Measurements from ENCODE around the gene DCAKD. TPM values are rescaled to one million over a fixed set of nuclear protein-coding genes. Genes with fewer than 3 reads are reported as not detected.

Gene DCAKD
- polyA plus RNA-seq, 2 donors: 11.8 to 15.8 TPM

DNA sequence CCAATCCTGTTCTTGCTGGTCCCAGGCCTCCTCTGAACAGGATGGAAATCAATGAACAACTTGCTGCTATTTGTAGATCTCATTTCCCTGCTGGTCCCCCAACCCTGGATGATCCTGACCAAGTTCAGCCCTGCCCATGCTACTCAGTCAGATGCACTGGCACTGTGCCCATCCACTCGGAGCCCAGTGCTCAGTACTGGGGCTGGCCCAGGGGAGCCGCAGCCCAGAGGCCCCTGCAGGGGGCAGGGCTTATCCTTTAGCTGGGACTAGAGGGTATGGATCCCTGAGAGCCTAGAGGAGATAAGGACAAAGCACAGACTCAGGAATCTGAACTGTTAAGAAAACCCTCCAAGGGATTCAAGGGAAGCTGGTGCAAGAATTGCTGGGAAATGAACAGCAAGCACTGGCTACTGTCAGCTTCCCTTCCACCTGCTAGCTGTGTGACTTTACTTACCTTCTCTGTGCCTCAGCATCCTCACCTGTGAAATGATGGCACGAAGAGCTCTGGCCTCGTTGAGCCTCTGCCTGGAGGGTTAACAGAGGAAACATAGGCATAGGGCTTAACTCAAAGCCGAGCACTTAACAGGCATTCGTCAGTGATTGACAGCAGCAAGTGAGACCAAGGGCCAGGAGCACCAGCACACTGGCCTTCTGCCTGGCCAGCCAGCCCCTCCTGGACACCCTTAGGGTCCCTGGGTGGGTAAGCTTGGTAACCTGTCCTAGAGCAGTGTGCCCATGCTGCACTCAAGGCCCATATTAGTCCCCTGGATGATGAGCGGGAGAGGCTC, 53.5 kb downstream of the DCAKD start:
- WGBS, 2 donors: 56 to 61% methylated on average over 7 of the region's 7 CpGs
- Histone ChIP-seq H3K4me1 (ENCODE audit: control insufficient read depth in 2 of 2, insufficient read depth in 2 of 2, low read length in 1 of 2) (no peaks in the 10 kb centered on the region), H3K36me3 (ENCODE audit: control insufficient read depth in 2 of 2, insufficient read depth in 2 of 2, low read length in 1 of 2) (no peaks in the 10 kb centered on the region), H3K4me3 (ENCODE audit: low read depth in 1 of 2, low read length in 2 of 2) (no peak overlapping the region), H3K27ac (ENCODE audit: low read depth in 2 of 2, low read length in 1 of 2) (no peak overlapping the region), H3K9me3 (ENCODE audit: control insufficient read depth in 2 of 2, insufficient read depth in 1 of 2, low read depth in 1 of 2, low read length in 1 of 2) (no peaks in the 10 kb centered on the region), H3K27me3 (ENCODE audit: control insufficient read depth in 1 of 2, insufficient read depth in 2 of 2, low read length in 2 of 2) (no peaks in the 10 kb centered on the region)

DNA sequence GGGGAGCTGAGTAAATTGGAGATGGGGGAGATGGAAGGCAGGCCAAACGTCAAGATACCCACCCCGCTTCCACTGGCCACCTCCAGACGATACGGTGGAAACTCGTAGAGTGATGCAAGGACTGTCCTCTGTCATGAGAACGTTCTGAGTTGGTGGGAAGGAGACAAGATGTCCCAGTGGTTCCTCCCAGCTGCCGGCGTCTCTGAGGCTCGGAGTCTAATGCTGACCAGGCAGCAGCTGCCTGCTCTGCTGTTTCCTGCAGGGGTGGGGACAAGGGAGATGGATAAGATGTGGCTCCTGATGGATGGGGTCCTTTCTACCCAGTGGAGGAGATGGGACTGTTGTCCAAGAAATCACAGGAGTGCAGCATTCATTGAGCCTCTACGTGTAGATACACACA, 55.1 kb downstream of the DCAKD start:
- Histone ChIP-seq H3K36me3 (ENCODE audit: control insufficient read depth in 2 of 2, insufficient read depth in 2 of 2, low read length in 1 of 2) (no peaks in the 10 kb centered on the region), H3K9me3 (ENCODE audit: control insufficient read depth in 2 of 2, insufficient read depth in 1 of 2, low read depth in 1 of 2, low read length in 1 of 2) (no peaks in the 10 kb centered on the region), H3K27me3 (ENCODE audit: control insufficient read depth in 1 of 2, insufficient read depth in 2 of 2, low read length in 2 of 2) (no peaks in the 10 kb centered on the region), H3K27ac (ENCODE audit: low read depth in 2 of 2, low read length in 1 of 2) (no peak overlapping the region), H3K4me3 (ENCODE audit: low read depth in 1 of 2, low read length in 2 of 2) (no peak overlapping the region), H3K4me1 (ENCODE audit: control insufficient read depth in 2 of 2, insufficient read depth in 2 of 2, low read length in 1 of 2) (no peaks in the 10 kb centered on the region)
- 72 to 77% methylated on average over 10 of the region's 10 CpGs for WGBS, 2 donors

DNA sequence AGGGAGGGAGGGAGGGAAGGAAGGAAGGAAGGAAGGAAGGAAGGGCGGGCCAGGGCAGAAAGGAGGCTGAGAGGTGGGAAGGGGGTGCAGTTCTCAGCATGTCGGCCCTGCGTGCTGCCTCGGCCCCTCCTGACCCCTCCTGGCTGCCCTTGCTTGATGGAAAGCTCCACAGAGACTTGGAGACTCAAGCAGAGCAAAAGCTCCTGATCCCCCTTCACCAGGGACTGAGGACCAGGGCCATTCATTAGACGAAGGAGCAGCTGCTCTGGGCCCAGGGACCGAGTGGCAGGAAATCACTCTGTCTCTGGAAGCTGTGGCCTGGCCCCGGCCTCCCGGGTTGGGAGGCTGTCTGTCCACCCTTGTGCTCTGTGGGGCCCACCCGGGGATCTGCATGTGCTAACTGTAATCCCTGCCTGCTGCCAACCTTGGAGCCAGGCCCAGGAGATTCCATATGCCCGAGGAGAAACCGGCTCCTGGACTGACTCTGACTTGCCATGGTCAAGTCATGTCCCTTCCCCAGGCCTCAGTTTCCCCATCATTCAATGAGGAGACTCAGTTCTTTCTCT, 55.9 kb downstream of the DCAKD start:
- H3K36me3 ChIP-seq (ENCODE audit: control insufficient read depth in 2 of 2, insufficient read depth in 2 of 2, low read length in 1 of 2): no peaks in the 10 kb centered on the region
- WGBS, 2 donors: 49 to 61% methylated on average over 10 to 11 of the region's 11 CpGs
- no peak overlapping the region for H3K4me3 ChIP-seq (ENCODE audit: low read depth in 1 of 2, low read length in 2 of 2)
- no peaks in the 10 kb centered on the region for H3K9me3 ChIP-seq (ENCODE audit: control insufficient read depth in 2 of 2, insufficient read depth in 1 of 2, low read depth in 1 of 2, low read length in 1 of 2)
- no peak overlapping the region for H3K27ac ChIP-seq (ENCODE audit: low read depth in 2 of 2, low read length in 1 of 2)
- H3K27me3 ChIP-seq (ENCODE audit: control insufficient read depth in 1 of 2, insufficient read depth in 2 of 2, low read length in 2 of 2): no peaks in the 10 kb centered on the region
- no peaks in the 10 kb centered on the region for H3K4me1 ChIP-seq (ENCODE audit: control insufficient read depth in 2 of 2, insufficient read depth in 2 of 2, low read length in 1 of 2)

DNA sequence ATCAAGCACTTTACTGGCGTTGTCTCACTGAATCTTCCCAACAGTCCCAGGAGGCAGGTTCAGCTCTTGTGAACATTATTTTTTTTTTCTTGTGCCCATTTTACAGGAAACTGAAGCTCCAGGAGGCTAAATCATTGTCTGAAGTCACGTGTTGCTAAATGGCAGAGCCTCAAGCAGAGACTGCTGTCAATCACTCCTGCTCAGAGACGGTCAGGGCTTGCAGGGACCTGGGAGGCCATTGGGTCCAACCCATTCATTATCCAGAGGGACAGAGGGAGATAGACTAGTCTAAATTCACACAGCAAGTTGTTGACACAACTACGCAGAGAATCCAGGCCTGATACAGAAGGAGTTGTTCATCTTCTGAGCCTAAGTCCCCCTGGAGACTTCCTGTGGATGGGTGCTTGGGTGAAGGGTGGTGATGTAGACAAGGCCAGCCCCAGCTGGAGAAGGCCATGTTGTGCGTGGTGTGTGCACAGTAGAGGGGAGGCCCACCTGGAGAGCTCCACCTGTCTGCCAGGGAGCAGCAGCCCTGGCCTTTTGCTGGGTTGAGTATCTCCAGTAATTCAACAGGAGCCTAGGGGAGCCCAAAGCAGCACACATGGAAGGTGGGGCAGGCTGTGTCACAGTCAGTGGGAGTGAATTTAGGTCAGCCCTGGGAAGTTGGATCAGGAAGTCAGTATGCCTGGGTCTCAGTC, 59.0 kb downstream of the DCAKD start:
- no peaks in the 10 kb centered on the region for H3K27me3 ChIP-seq (ENCODE audit: control insufficient read depth in 1 of 2, insufficient read depth in 2 of 2, low read length in 2 of 2)
- no peaks in the 10 kb centered on the region for H3K36me3 ChIP-seq (ENCODE audit: control insufficient read depth in 2 of 2, insufficient read depth in 2 of 2, low read length in 1 of 2)
- no peaks in the 10 kb centered on the region for H3K4me1 ChIP-seq (ENCODE audit: control insufficient read depth in 2 of 2, insufficient read depth in 2 of 2, low read length in 1 of 2)
- H3K27ac ChIP-seq (ENCODE audit: low read depth in 2 of 2, low read length in 1 of 2): no peak overlapping the region
- 83 to 89% methylated on average over 5 of the region's 5 CpGs for WGBS, 2 donors
- H3K9me3 ChIP-seq (ENCODE audit: control insufficient read depth in 2 of 2, insufficient read depth in 1 of 2, low read depth in 1 of 2, low read length in 1 of 2): no peaks in the 10 kb centered on the region
- H3K4me3 ChIP-seq (ENCODE audit: low read depth in 1 of 2, low read length in 2 of 2): no peak overlapping the region

DNA sequence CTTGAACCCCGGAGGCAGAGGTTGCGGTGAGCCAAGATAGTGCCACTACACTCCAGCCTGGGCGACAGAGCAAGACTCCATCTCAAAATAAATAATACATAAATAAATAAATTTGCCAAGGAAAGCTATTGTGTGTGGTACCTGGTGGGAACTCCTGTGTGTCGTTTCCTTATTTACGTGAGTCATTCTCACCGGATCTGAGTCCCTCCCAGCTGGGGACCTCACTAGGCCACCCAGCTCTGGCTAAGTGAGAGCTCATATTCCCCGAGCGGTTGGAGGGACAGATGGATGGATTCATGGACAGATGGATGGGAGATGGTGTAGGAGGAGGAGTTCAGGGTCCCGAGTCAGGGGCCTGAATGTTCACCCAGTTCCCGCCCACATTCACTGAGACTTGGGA, 60.4 kb downstream of the DCAKD start:
- no peaks in the 10 kb centered on the region for H3K4me1 ChIP-seq (ENCODE audit: control insufficient read depth in 2 of 2, insufficient read depth in 2 of 2, low read length in 1 of 2)
- H3K27me3 ChIP-seq (ENCODE audit: control insufficient read depth in 1 of 2, insufficient read depth in 2 of 2, low read length in 2 of 2): no peaks in the 10 kb centered on the region
- WGBS, 2 donors: 72 to 73% methylated on average over 10 of the region's 10 CpGs
- H3K27ac ChIP-seq (ENCODE audit: low read depth in 2 of 2, low read length in 1 of 2): no peak overlapping the region
- no peaks in the 10 kb centered on the region for H3K9me3 ChIP-seq (ENCODE audit: control insufficient read depth in 2 of 2, insufficient read depth in 1 of 2, low read depth in 1 of 2, low read length in 1 of 2)
- no peaks in the 10 kb centered on the region for H3K36me3 ChIP-seq (ENCODE audit: control insufficient read depth in 2 of 2, insufficient read depth in 2 of 2, low read length in 1 of 2)
- no peak overlapping the region for H3K4me3 ChIP-seq (ENCODE audit: low read depth in 1 of 2, low read length in 2 of 2)

DNA sequence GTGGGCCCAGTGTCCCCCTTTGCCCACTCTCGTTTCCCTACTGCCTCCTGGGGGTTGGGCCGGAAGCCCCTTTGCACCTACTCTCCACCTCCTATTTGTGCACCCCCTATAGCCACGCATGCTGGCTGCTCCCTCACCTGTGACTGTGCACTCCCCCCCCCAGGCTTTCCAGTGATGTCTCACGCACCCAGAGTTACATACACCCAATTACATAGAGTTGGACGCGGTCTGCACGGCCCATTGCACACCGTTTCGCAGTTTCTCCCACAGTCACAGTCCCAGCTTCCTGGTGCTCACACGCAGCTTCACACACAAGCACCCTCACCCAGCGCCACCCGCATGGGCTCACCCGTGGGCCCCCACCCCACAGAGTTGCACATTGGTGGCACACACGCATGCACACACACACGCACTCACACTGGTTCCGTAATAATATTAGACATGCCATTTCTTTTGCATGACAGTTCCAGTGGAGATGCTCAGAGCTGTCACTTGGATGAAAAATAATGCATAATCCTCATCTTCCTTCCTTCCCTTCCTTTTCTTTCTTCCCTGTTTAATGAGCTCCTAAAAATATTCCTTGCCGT, 61.8 kb downstream of the DCAKD start:
- no peaks in the 10 kb centered on the region for H3K4me1 ChIP-seq (ENCODE audit: control insufficient read depth in 2 of 2, insufficient read depth in 2 of 2, low read length in 1 of 2)
- WGBS, 2 donors: 86% methylated on average over 17 of the region's 17 CpGs
- H3K27me3 ChIP-seq (ENCODE audit: control insufficient read depth in 1 of 2, insufficient read depth in 2 of 2, low read length in 2 of 2): no peaks in the 10 kb centered on the region
- H3K4me3 ChIP-seq (ENCODE audit: low read depth in 1 of 2, low read length in 2 of 2): no peak overlapping the region
- H3K36me3 ChIP-seq (ENCODE audit: control insufficient read depth in 2 of 2, insufficient read depth in 2 of 2, low read length in 1 of 2): no peaks in the 10 kb centered on the region
- no peaks in the 10 kb centered on the region for H3K9me3 ChIP-seq (ENCODE audit: control insufficient read depth in 2 of 2, insufficient read depth in 1 of 2, low read depth in 1 of 2, low read length in 1 of 2)
- H3K27ac ChIP-seq (ENCODE audit: low read depth in 2 of 2, low read length in 1 of 2): no peak overlapping the region

DNA sequence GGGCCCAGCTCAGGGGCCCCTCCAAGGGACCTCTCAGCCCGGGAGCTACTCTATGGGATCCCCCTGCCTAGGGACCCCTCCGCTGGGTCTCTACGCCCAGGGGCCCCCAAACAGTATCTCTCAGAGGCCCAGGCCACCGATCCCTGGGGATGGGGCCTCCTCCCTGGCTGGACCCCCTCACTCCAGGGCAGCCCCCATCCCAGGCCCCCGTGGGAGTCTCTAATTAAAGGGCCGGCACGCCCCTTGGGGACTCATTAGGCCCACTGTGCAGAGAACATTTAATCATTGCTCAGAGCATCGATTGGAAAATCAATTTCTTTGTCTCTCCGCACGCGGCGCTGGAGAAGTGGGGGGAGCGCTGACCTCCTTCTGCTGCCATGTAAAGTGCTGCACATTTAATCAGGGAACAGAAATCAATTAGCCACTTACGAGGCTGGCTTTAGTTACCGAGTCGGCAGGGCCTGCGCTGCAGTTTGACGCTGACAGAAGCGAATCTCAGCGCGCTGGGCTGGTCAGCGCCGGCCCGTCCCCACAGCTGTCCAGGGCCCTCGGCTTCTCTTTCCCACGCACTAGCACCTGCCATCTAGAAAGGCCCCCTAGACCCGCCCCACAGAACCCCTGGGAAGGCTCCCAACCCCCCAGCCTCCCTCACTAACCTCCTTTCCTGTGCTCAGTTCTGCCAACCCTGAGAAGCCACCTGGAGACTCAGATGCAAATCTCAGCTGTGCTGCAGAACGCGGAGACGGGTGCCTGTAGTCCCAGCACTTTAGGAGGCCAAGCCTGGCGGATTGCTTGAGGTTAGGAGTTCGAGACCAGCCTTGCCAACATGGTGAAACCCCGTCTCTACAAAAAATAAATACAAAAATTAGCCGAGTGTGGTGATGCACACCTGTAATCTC, 63.1 kb downstream of the DCAKD start:
- Histone ChIP-seq H3K9me3 (ENCODE audit: control insufficient read depth in 2 of 2, insufficient read depth in 1 of 2, low read depth in 1 of 2, low read length in 1 of 2) (no peaks in the 10 kb centered on the region), H3K4me3 (ENCODE audit: low read depth in 1 of 2, low read length in 2 of 2) (no peak overlapping the region), H3K27ac (ENCODE audit: low read depth in 2 of 2, low read length in 1 of 2) (no peak overlapping the region), H3K4me1 (ENCODE audit: control insufficient read depth in 2 of 2, insufficient read depth in 2 of 2, low read length in 1 of 2) (no peaks in the 10 kb centered on the region), H3K36me3 (ENCODE audit: control insufficient read depth in 2 of 2, insufficient read depth in 2 of 2, low read length in 1 of 2) (no peaks in the 10 kb centered on the region), H3K27me3 (ENCODE audit: control insufficient read depth in 1 of 2, insufficient read depth in 2 of 2, low read length in 2 of 2) (no peaks in the 10 kb centered on the region)
- 46 to 69% methylated on average over 31 to 34 of the region's 34 CpGs for WGBS, 2 donors

DNA sequence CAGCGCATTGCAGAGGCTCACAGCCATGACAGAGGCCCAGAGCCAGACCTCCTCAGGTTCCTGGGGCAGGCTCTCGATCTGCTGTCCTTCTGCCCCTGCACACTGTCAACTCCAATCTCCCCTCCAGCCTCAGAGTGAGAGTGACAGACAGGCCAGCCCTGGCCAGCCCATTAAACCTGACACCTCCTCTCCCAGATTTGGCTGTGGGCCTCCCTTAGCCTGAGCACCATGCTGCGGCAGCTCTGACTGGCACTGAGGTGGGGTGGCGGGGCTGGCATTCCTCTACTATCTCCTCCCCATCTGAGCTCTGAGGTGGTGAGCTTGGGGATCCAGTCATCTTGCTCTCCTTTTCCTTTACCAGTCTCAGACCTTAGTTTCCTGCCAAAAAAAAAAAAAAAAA, 67.9 kb downstream of the DCAKD start:
- H3K27me3 ChIP-seq (ENCODE audit: control insufficient read depth in 1 of 2, insufficient read depth in 2 of 2, low read length in 2 of 2): no peaks in the 10 kb centered on the region
- WGBS, 2 donors: 92 to 94% methylated on average over 4 of the region's 4 CpGs

DNA sequence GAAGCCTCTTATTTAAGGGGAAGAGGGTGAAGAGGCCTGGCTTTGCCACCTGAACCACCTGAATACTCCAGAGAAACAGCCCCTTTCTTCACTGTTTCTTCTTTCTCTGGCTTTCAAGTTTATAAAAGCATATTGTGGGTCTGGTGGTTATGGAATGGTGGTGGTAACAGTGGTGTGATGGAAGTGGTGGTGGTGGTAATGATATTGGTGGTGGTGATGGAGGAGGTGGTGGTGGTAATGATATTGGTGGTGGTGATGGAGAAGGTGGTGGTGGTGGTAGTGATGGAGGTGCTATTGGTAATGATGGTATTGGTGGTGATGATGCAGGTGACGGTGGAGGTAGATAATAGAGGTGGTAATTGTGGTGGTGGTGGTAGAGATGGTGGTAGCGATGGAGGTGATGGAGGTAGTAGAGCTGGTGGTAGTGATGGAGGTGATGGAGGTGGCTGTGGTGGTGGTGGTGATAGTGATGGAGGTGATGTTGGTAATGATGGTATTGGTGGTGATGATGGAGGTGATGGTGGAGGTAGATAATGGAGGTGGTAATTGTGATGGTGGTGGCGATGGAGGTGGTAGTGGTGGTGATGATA, 69.2 kb downstream of the DCAKD start:
- no peak overlapping the region for H3K27ac ChIP-seq (ENCODE audit: low read depth in 2 of 2, low read length in 1 of 2)
- H3K27me3 ChIP-seq (ENCODE audit: control insufficient read depth in 1 of 2, insufficient read depth in 2 of 2, low read length in 2 of 2): no peaks in the 10 kb centered on the region
- H3K4me3 ChIP-seq (ENCODE audit: low read depth in 1 of 2, low read length in 2 of 2): no peak overlapping the region
- no peaks in the 10 kb centered on the region for H3K36me3 ChIP-seq (ENCODE audit: control insufficient read depth in 2 of 2, insufficient read depth in 2 of 2, low read length in 1 of 2)
- peaks cover 0 to 8% of the 10 kb centered on the region in 2 donors for H3K4me1 ChIP-seq (ENCODE audit: control insufficient read depth in 2 of 2, insufficient read depth in 2 of 2, low read length in 1 of 2)
- 90 to 96% methylated on average over 3 of the region's 3 CpGs for WGBS, 2 donors
- H3K9me3 ChIP-seq (ENCODE audit: control insufficient read depth in 2 of 2, insufficient read depth in 1 of 2, low read depth in 1 of 2, low read length in 1 of 2): no peaks in the 10 kb centered on the region

More for the DNA sequence above, 67.9 kb downstream of the DCAKD start:
- Histone ChIP-seq H3K27ac (ENCODE audit: low read depth in 2 of 2, low read length in 1 of 2) (no peak overlapping the region), H3K9me3 (ENCODE audit: control insufficient read depth in 2 of 2, insufficient read depth in 1 of 2, low read depth in 1 of 2, low read length in 1 of 2) (no peaks in the 10 kb centered on the region), H3K4me1 (ENCODE audit: control insufficient read depth in 2 of 2, insufficient read depth in 2 of 2, low read length in 1 of 2) (peaks cover 0 to 8% of the 10 kb centered on the region in 2 donors), H3K36me3 (ENCODE audit: control insufficient read depth in 2 of 2, insufficient read depth in 2 of 2, low read length in 1 of 2) (no peaks in the 10 kb centered on the region), H3K4me3 (ENCODE audit: low read depth in 1 of 2, low read length in 2 of 2) (no peak overlapping the region)
